HG02981 (cell line): ENCODE results near the gene VMAC.

ENCODE experiments used
- ATAC-seq: cut with Tn5 transposase; IDR thresholded peaks from one replicate; pipeline ENCODE4 v1.9.1; 2021; ENCODE audit warnings: mild to moderate bottlenecking, moderate library complexity; ENCODE audit not compliant: unreplicated experiment

VMAC gene

DNA sequence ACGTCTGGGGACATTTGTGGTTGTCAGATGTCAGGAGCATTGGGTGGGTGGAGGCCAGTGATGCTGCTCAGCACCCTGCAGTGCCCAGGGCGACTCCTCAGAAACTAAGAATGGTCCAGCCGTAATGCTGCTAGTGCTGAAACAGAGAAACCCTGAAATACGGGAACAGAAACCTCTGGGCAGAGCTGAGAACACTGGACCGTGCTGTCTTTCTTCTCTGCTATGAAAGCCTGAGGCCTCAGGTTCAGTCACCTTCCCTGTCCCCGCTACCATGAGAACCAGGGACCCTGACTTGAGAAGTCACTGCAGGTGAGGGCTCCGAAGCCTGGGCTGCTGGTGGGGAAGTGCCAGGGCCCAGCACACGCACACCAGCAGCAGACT, 22.8 kb downstream of the VMAC start:
- ATAC-seq: no peak

GRCh38 chr19:5929179-5929578, 24.5 kb downstream of the VMAC start:
- ATAC-seq: no peak

DNA sequence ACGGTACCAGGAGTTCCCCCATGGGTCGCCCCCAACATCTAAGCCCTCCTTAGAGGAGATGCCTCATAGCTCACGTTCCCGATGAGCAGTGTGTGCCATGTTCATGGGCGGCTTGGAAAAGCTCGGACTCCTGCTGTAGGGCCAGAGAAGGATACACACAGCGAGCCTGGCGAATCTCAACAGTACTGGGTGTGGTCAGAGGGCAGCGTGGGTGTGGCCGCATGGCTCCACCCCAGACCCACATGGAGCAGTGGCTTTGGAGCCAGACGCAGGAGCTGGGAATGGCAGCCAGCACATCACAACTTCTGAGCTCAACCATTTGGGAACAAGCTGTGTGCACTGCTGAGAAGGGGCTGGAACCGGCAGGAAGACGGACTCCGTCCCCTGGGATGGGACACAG, 25.0 kb downstream of the VMAC start:
- no peak for ATAC-seq

GRCh38 chr19:5931251-5931650, 26.6 kb downstream of the VMAC start:
- no peak for ATAC-seq

DNA sequence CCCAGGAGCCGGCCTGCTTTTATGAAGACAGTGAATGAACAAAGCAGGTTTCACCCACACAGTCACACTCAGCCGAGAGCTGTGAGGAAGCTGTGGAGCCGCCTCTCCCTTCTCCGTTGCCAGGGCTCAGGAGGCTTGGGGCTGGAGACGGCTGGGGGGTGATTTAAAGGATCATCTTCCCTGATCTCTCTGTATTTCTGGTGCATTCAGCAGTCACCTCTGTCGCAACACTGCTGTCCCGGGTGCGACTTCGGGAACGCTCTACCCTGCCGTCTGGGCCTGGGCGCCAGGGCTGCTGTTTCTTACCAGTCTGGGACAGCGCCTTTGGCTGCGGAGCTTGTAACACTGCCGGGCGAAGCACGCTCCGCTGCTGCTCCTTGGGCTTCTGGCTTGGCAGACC, 27.5 kb downstream of the VMAC start:
- ATAC-seq: no peak

DNA sequence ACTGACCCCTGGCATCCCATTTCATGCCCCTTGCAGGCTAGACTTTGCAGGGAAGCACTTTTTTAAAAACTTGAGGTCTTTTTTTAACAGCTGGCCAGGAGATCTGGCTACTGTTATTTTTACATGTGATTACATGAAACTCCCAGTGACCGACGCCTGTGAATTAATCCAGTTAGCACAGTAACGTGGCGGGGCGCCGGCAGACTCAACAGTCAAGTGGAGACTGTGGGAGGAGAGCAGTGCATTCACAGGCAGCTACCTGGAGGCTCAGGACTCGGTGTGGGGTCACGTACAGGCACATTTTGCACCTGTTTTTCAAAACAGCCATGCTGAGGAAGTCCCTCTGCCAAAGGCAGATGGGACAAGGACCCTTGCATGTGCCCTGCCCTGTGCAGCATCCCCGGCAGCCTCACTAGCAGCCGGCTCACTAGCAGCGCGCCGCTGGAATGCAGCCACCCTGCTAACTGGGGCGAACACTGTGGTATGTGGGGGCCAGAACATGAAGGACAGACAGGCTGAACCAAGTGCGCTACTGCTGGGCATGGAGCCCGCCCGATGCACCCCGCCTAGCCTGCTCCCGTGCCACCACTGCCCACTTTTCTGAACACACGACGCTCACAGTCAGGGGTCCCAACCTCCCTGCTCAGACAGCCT, 28.1 kb downstream of the VMAC start:
- ATAC-seq: no peak

DNA sequence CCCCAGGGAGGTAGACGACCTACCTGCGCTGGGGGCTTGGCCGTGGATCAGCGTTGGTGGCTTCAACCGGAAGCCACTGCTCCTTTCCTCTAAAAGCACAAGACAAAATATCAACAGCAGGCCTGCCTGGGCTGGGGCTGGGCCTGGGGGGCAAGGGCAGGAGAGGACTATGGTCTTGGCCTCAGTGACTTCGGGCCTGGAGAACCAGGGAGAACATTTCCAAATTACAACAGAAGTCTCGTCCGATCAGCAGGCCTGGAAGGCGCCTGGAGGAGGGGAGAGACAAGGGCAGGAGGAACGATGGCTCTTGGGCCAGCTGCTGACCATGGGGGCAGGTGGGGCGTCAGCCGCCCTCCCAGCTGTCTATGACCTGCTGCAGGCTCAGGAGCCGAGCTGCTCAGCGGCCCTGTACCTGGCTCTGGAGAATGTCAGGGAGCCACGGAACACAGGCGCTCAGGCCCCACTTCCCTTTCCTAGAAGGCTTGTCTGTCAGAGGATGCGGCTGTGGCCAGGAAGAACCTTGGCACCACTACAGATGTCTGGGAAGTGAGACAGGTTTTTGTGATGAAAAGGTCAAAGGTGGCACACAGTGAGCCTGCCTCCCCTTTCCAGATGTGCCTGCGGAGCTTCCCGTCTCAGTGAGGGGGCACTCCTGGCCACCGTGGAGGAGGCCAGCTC, 28.9 kb downstream of the VMAC start:
- no peak for ATAC-seq

GRCh38 chr19:5934069-5934401, 29.4 kb downstream of the VMAC start:
- ATAC-seq: no peak

DNA sequence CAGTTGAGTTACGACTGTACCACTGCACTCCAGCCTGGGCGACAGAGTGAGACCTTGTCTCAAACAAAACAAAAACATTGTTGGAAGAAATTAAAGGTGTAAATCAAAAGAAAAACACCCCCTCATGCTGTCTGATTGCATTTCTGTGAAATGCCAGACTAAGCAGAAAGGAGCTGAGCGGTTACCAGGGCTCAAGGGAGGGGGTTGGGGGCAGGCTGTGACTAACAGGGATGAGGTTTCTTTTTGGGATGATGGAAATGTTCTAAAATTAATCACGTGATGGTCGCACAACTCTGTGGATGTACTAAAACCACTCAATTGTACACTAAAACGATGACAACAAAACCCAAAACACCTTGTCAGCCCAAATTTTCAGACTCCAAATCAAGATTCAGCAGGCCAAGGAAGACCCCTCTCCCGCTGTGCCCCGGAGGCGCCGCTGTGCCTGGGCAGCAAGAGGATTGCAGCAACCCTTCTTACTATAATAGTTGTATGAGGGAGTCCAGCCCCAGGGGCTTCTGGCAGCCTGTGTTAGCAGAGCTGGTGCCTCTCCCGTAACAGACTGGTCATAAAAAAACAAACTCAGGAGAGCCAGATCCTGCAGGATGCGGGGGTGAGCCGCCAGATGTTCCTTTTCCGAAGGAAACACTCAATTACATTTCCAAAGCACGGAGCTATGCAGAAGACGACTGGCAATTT, 30.3 kb downstream of the VMAC start:
- no peak for ATAC-seq

GRCh38 chr19:5935473-5936291, 31.0 kb downstream of the VMAC start:
- ATAC-seq: no peak

GRCh38 chr19:5936292-5936592, 31.6 kb downstream of the VMAC start:
- ATAC-seq: no peak

GRCh38 chr19:5937550-5937949, 32.9 kb downstream of the VMAC start:
- no peak for ATAC-seq

GRCh38 chr19:5940260-5941208, 35.9 kb downstream of the VMAC start:
- ATAC-seq: no peak

GRCh38 chr19:5941673-5942072, 37.0 kb downstream of the VMAC start:
- ATAC-seq: no peak

GRCh38 chr19:5943045-5943444, 38.4 kb downstream of the VMAC start:
- no peak for ATAC-seq

DNA sequence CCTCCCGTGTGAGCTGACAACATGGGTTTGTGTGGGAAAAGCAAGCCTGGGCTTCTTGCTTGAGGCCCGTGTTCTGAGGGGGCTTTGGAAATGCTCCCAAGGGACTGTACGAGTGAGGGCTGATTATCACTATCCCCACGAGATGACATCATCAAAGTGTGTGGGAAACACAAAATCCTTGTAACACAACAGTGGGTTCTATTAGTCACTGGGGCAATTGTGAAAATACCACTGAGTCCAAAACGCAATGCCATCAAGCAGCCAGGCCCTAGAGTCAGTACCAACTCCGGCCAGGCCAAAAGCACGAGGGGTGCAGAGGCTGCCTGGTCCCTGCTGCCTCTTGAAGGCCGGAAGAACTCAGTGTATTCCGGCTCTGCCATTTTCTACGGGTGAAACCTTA, 39.0 kb downstream of the VMAC start:
- no peak for ATAC-seq

GRCh38 chr19:5947435-5947834, 42.8 kb downstream of the VMAC start:
- ATAC-seq: no peak

DNA sequence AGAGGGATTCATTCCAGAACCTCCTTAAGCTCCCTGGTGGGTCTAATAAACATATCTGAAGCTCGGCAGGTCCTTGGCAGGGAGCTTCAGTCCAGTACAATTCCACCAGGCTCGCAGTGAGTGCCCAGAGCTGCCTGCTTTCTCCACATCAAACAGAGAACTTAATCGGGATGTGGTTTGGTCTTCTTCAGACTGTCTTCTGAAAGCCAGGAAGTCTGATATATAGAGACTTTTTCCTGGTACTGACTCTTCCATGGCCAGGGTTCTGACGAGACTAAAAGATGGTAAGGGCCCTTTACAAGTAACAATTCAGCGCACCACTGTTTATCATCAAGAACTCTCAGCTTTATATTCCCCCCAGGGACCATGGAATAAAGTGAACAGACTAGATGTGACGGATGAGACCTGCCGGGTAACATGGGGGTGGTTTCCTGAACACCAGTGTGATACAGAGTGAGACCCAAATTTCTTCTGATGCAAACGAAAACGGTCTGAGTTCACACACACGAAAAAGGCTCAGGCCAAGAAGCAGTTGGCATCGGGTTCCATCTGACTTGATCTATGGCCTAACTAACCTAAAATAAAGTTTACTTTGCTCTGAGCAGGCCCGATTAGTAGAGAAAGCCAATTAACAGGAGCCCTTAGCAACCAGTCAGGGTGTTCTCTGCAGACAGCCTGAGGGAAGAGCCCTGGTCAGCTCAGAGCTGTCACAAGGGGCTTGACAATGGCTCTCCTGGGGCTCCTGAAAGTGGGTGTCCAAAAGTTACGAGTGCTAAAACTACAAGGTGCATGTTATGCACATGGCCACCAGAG, 44.3 kb downstream of the VMAC start:
- ATAC-seq: no peak

- no peak for ATAC-seq
These were observed 45.2 kb downstream of the VMAC start for GRCh38 chr19:5949792-5950305.

DNA sequence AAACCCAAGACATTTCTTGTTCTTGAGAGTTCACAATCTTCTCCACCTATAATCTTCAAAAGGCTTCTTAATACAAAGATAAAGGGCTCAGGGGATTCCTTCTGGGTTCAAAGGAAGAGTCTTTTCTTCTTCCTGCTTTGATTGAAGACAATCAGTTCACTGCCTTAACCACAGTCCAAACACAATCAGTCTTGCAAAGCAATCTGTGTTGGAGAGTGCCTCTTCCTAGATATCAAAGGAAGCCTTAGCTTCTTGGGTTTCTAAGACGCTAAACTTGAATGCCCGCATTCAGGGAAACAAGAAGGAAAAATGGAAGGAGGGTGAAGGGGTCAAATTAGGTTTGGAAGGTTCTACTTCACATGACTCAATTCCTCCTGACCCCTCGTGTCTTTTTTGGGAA, 46.1 kb downstream of the VMAC start:
- ATAC-seq: no peak
